Right cardiac atrium (tissue), 5 donors: ENCODE results near the gene ITGAL. TPM values are rescaled to one million over a fixed set of nuclear protein-coding genes. Genes with fewer than 3 reads are reported as not detected.

Experiments used
- ATAC-seq, 2 donors: fragments of 200-7000 bp; cut with Tn5 transposase; one replicate each; pipeline versions ENCODE4 v1.8.0 to v1.9.1; 2020; ENCODE audit warnings: moderate library complexity in 2 of 2, mild to moderate bottlenecking in 1 of 2
- DNase-seq, 3 donors: peaks; one replicate each; pipeline ENCODE4 v3.0.0-alpha.2; 2020
- H3K27ac ChIP-seq: one replicate; pipeline ENCODE4 v1.5.1; 2013; ENCODE audit warnings: mild to moderate bottlenecking, low read length, control low read depth, moderate library complexity
- H3K27me3 ChIP-seq: one replicate; pipeline ENCODE4 v1.6.1; 2013; ENCODE audit not compliant: control insufficient read depth, insufficient read depth
- H3K4me1 ChIP-seq: one replicate; pipeline ENCODE4 v1.6.1; 2013; ENCODE audit warnings: low read length; ENCODE audit not compliant: control insufficient read depth, insufficient read depth
- H3K4me3 ChIP-seq: one replicate; pipeline ENCODE4 v1.5.1; 2013; ENCODE audit warnings: low read length, control low read depth
- H3K9me3 ChIP-seq: one replicate; pipeline ENCODE4 v1.6.1; 2013; ENCODE audit warnings: low read length; ENCODE audit not compliant: control insufficient read depth
- WGBS: extraction: QIAGEN DNeasy Blood & Tissue Kit; methylation state at CpG from one replicate; pipeline ENCODE4 v1.1.7; 2013; 5-methylcytosine and 5-hydroxymethylcytosine counted together
- intact Hi-C, 4 donors: fragments of 100-400 bp; cut with DNase I; formaldehyde crosslinking; loops; one replicate each; pipeline versions ENCODE4 v1.11.0 to v1.14.0; 2022 to 2023
- long read RNA-seq, 4 donors: library from polyadenylated mRNA; unstranded; transcript quantifications; one replicate each; pipeline ENCODE4 v2.0.0, GENCODE V29; 2020 to 2021
- polyA plus RNA-seq: library from polyadenylated mRNA; stranded (reverse); fragments of 200-250 nt; gene quantifications from one replicate; pipeline ENCODE4 v1.2.3, GENCODE V29; 2013
- total RNA-seq, 4 donors: library from RNA; stranded (reverse); fragmentation: NEBNext Ultra II Directional; extraction: Animal tissue kit (Norgen Biotek cat#: 25700); gene quantifications; one replicate each; pipeline ENCODE4 v1.2.1, GENCODE V29; 2021
- donor health status: healthy with polysubstance abuse.
- donor health status: DM: no; HTN: yes; CAD: no.
- donor health status: DM: no; HTN: no; CAD: no.
- donor health status: DM: no; HTN: yes; CAD: no; lungs with severe emphysema.
- donor health status: DM: yes; HTN: yes; CAD: no.

ITGAL gene
- total RNA-seq (1 to 10 TPM in 3 of 4 donors, under 1 TPM in 1; 0.82 to 4.8 (median 1.9) TPM), polyA plus RNA-seq (0.61 TPM)
- long read RNA-seq, donor 1, partial matches to known transcripts, result 4 of 5 reads
- long read RNA-seq, donor 1, other reads (novel, unspliced or antisense), result 0 of 5 reads
- long read RNA-seq, donor 2, result 0 reads
- long read RNA-seq, donor 3, full-length matches to known transcripts, result 1 of 3 reads
- long read RNA-seq, donor 3, partial matches to known transcripts, result 2 of 3 reads
- long read RNA-seq, donor 3, other reads (novel, unspliced or antisense), result 0 of 3 reads
- long read RNA-seq, donor 4, partial matches to known transcripts, result 1 of 1 reads
- long read RNA-seq, donor 4, other reads (novel, unspliced or antisense), result 0 of 1 reads

- H3K4me3 ChIP-seq, result no peak within 1 kb of the TSS
- 61% methylated on average over 8 of the region's 8 CpGs for WGBS
- ATAC-seq (peak; percentile 66 to 67), DNase-seq (peak; percentile 37 to 77 (median 70))
- no peaks in the 10 kb centered on the region for H3K4me1 ChIP-seq
- no peak within 1 kb of the TSS for H3K27ac ChIP-seq
- H3K27me3 ChIP-seq, result no peaks in the 10 kb centered on the region
- H3K9me3 ChIP-seq, result no peaks in the 10 kb centered on the region
- intact Hi-C loops, result no loop called here
Measured at GRCh38 chr16:30472328-30472942, at the start of gene ITGAL. TSS of gene ITGAL (plus strand) at chr16:30472742. CDS start at chr16:30472838, 96 bp downstream.

GRCh38 chr16:30428055-30428454, 44.5 kb upstream of the ITGAL start:
- peaks cover 5% of the 10 kb centered on the region for H3K4me1 ChIP-seq
- intact Hi-C loops, result no loop called here
- H3K9me3 ChIP-seq, result no peaks in the 10 kb centered on the region
- H3K4me3 ChIP-seq, result no peak overlapping the region
- 96% methylated on average over 4 of the region's 4 CpGs for WGBS
- ATAC-seq, result no peak
- H3K27ac ChIP-seq, result no peak overlapping the region
- H3K27me3 ChIP-seq, result no peaks in the 10 kb centered on the region
- no peak for DNase-seq

- ATAC-seq, result no peak
Measured at GRCh38 chr16:30429418-30429677, 43.2 kb upstream of the ITGAL start.

GRCh38 chr16:30429678-30430427, 42.7 kb upstream of the ITGAL start, which contains the start of gene DCTPP1:
TSS of gene DCTPP1 (minus strand) at chr16:30430030. CDS start at chr16:30429980, 50 bp downstream.
- 1% methylated on average over 49 of the region's 49 CpGs for WGBS
- Histone ChIP-seq H3K9me3 (no peaks in the 10 kb centered on the region), H3K4me1 (peaks cover 5% of the 10 kb centered on the region), H3K4me3 (peak within 1 kb of the TSS; percentile 43), H3K27ac (peak within 1 kb of the TSS; percentile 78), H3K27me3 (no peaks in the 10 kb centered on the region)
- DNase-seq (peak; percentile 96 to 98 (median 96)), ATAC-seq (peak; percentile 98 to 99)
- intact Hi-C loops, result loop anchor here in 1 of 4 donors (10.0 kb wide), 1 partner anchor 175 kb away; no protein-coding TSS in a partner anchor

More at GRCh38 chr16:30429418-30429677, 43.2 kb upstream of the ITGAL start:
- 2% methylated on average over 11 of the region's 11 CpGs for WGBS
- no peaks in the 10 kb centered on the region for H3K27me3 ChIP-seq
- peak overlapping the region; percentile 46 for H3K27ac ChIP-seq
- peak overlapping the region; percentile 43 for H3K4me3 ChIP-seq
- intact Hi-C loops, result no loop called here
- H3K4me1 ChIP-seq, result peaks cover 5% of the 10 kb centered on the region
- no peak for DNase-seq
- H3K9me3 ChIP-seq, result no peaks in the 10 kb centered on the region

- WGBS, result 52% methylated on average over 19 of the region's 19 CpGs
- Histone ChIP-seq H3K27me3 (no peaks in the 10 kb centered on the region), H3K4me1 (peaks cover 5% of the 10 kb centered on the region), H3K4me3 (peak overlapping the region; percentile 43), H3K27ac (peak overlapping the region; percentile 78), H3K9me3 (no peaks in the 10 kb centered on the region)
- ATAC-seq (peak; percentile 17 to 30), DNase-seq (peak in 1 of 3 donors; percentile 61)
- intact Hi-C loops, result loop anchor here in 1 of 4 donors (10.0 kb wide), 1 partner anchor 174 kb away; no protein-coding TSS in a partner anchor
Measured at GRCh38 chr16:30430428-30430970, 42.0 kb upstream of the ITGAL start.

GRCh38 chr16:30434852-30435251, 37.7 kb upstream of the ITGAL start:
- DNase-seq (no peak), ATAC-seq (no peak)
- WGBS, result 66% methylated on average over 4 of the region's 4 CpGs
- intact Hi-C loops, result loop anchor here in 1 of 4 donors (10.0 kb wide), 1 partner anchor 170 kb away; no protein-coding TSS in a partner anchor
- H3K9me3 ChIP-seq, result no peaks in the 10 kb centered on the region
- H3K27me3 ChIP-seq, result no peaks in the 10 kb centered on the region
- no peak overlapping the region for H3K4me3 ChIP-seq
- H3K27ac ChIP-seq, result no peak overlapping the region
- peaks cover 2% of the 10 kb centered on the region for H3K4me1 ChIP-seq

- WGBS, result 83% methylated on average over 3 of the region's 3 CpGs
- intact Hi-C loops, result loop anchor here in 1 of 4 donors (10.0 kb wide), 1 partner anchor 167 kb away; no protein-coding TSS in a partner anchor
- H3K27ac ChIP-seq, result no peak overlapping the region
Measured at GRCh38 chr16:30437511-30438046, 35.0 kb upstream of the ITGAL start.

GRCh38 chr16:30438835-30439234, 33.7 kb upstream of the ITGAL start:
- H3K27ac ChIP-seq, result no peak overlapping the region
- no peaks in the 10 kb centered on the region for H3K27me3 ChIP-seq
- no peak for DNase-seq
- WGBS, result 91% methylated on average over 5 of the region's 5 CpGs
- H3K4me3 ChIP-seq, result no peak overlapping the region
- no peaks in the 10 kb centered on the region for H3K4me1 ChIP-seq
- intact Hi-C loops, result loop anchor here in 1 of 4 donors (10.0 kb wide), 1 partner anchor 166 kb away; no protein-coding TSS in a partner anchor
- no peak for ATAC-seq
- H3K9me3 ChIP-seq, result no peaks in the 10 kb centered on the region

More at GRCh38 chr16:30437511-30438046, 35.0 kb upstream of the ITGAL start:
- no peak for ATAC-seq
- no peaks in the 10 kb centered on the region for H3K9me3 ChIP-seq
- H3K4me1 ChIP-seq, result no peaks in the 10 kb centered on the region
- peak in 1 of 3 donors; percentile 3 for DNase-seq
- H3K27me3 ChIP-seq, result no peaks in the 10 kb centered on the region
- no peak overlapping the region for H3K4me3 ChIP-seq

- Histone ChIP-seq H3K27ac (no peak overlapping the region), H3K4me1 (peaks cover under 1% of the 10 kb centered on the region), H3K27me3 (no peaks in the 10 kb centered on the region), H3K4me3 (no peak overlapping the region), H3K9me3 (no peaks in the 10 kb centered on the region)
- intact Hi-C loops, result loop anchor here (10.0 kb wide), 4 partner anchors 85 to 175 kb away; partner anchors contain the start of genes ZNF689 (in 1 of the 4), ZNF747 (in 1 of the 4) and ZNF768 (in 1 of the 4)
- no peak for ATAC-seq
- DNase-seq, result peak in 1 of 3 donors; percentile 7
- WGBS, result 86% methylated on average over 6 of the region's 6 CpGs
Measured at GRCh38 chr16:30439720-30440348, 32.7 kb upstream of the ITGAL start.

- H3K4me1 ChIP-seq, result peaks cover 2% of the 10 kb centered on the region
- no peak for ATAC-seq
- H3K9me3 ChIP-seq, result no peaks in the 10 kb centered on the region
- H3K4me3 ChIP-seq, result no peak overlapping the region
- H3K27me3 ChIP-seq, result no peaks in the 10 kb centered on the region
- H3K27ac ChIP-seq, result no peak overlapping the region
- no peak for DNase-seq
- WGBS, result 81% methylated on average over 2 of the region's 2 CpGs
- intact Hi-C loops, result loop anchor here (10.0 kb wide), 4 partner anchors 81 to 171 kb away; partner anchors contain the start of genes ZNF689 (in 1 of the 4), ZNF747 (in 1 of the 4) and ZNF768 (in 1 of the 4)
Measured at GRCh38 chr16:30443631-30444030, 28.9 kb upstream of the ITGAL start.
